ENCODE measurements around the gene CROCC2.

DNA sequence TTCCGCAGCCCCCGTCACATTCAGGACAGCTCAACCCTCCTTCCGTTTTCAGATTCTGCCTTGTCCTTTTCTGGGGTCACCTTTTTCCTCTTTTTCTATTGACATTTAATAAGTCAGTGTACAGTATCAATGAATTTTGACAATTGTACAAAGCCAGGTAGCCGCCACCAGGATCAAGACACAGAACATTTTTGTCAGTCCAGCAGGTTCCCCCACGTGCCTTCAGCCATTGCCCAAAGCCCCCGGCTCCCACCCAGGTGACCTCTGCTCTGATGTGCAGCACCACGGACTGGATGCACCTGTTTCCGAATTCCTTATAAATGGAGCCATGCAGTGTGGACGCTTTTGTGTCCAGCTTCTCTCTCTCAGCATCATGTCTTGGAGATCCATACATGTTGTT is 30.0 kb downstream of the CROCC2 start:
- TF ChIP-seq, protein P1, sequence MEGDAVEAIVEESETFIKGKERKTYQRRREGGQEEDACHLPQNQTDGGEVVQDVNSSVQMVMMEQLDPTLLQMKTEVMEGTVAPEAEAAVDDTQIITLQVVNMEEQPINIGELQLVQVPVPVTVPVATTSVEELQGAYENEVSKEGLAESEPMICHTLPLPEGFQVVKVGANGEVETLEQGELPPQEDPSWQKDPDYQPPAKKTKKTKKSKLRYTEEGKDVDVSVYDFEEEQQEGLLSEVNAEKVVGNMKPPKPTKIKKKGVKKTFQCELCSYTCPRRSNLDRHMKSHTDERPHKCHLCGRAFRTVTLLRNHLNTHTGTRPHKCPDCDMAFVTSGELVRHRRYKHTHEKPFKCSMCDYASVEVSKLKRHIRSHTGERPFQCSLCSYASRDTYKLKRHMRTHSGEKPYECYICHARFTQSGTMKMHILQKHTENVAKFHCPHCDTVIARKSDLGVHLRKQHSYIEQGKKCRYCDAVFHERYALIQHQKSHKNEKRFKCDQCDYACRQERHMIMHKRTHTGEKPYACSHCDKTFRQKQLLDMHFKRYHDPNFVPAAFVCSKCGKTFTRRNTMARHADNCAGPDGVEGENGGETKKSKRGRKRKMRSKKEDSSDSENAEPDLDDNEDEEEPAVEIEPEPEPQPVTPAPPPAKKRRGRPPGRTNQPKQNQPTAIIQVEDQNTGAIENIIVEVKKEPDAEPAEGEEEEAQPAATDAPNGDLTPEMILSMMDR (IDR thresholded peaks at IDR 0.05) = no peak
- TF ChIP-seq POLR2A (IDR thresholded peaks at IDR 0.05) = no peak
